ENCODE measurements around the gene ZIC1.

GRCh38 chr3:147412261-147412916 is 3.2 kb downstream of the ZIC1 start:
- no peak for TF ChIP-seq CTCF (IDR thresholded peaks at IDR 0.05)
- TF ChIP-seq ZFX (IDR thresholded peaks at IDR 0.05; ENCODE audit: borderline replicate concordance): no peak
